Measurements from ENCODE around the gene TPR. TPM values are rescaled to one million over a fixed set of nuclear protein-coding genes. Genes with fewer than 3 reads are reported as not detected.

The TPR gene
- 67.7 TPM for polyA plus RNA-seq (2013)

DNA sequence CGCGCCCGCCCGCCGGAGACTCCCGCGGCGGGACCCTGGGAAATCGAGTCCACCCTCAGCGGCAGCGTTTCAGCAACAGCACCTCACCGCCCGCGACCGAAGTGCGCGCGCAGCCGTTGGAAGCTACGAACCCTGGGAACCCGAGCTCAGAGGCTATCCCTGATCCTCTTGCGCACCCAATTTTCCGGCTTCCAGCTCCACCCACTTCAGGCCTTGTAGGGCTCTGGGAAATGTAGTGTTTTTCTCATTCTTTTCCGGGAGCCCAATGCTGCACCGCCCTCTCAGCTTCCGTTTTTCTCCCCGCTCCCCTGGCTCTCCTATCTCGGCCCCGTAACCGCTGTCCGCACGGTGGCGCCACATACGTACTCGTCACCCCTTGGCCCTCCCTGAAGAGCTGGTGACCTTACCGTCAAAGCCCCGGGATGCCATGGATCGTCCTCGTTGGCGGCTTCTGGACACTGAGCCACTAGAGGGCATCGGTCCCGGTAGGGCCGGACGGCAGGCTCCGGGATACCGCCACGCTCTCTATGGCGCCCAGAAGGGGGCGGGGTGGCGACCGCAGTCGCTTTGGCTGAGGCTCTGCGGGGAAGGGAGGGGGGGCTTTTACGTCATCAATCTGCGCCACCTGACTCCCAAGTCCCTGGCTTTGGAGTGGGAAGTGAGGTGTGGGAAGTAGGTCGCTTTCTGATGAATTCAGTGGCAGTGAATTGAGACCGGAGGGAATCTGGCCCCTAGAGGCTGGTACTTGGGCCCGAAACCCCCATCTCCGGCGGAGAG, at the start of gene TPR, which contains the start of gene ODR4:
TPR (minus strand) TSS at position 102 of the 777 bp plus-strand sequence. CDS start 225 bp downstream, outside the sequence.
ODR4 (plus strand) TSS at position 687 of the 777 bp plus-strand sequence. CDS start 3,948 bp downstream, outside the sequence.
- H3K4me1 ChIP-seq (ENCODE audit: control extremely low read depth in 1 of 4, control insufficient read depth in 4 of 4, insufficient read depth in 4 of 4, low read length in 3 of 4): peaks cover 0 to 29% (median 16%) of the 10 kb centered on the region in 4 experiments
- 0% methylated on average over 55 of the region's 60 CpGs for WGBS (ENCODE audit: insufficient coverage)
- H3K27ac ChIP-seq (ENCODE audit: insufficient read depth in 1 of 2, low read depth in 1 of 2, low read length in 2 of 2, poor library complexity in 1 of 2, severe bottlenecking in 2 of 2): peak within 1 kb of the TSS; percentile 89 to 97
- no peaks in the 10 kb centered on the region for H3K9me3 ChIP-seq (ENCODE audit: control extremely low read depth in 1 of 5, control insufficient read depth in 4 of 5, insufficient read depth in 2 of 5, low read depth in 1 of 5, low read length in 4 of 5)
- H3K27me3 ChIP-seq (replicated peaks in 2 of 5; ENCODE audit: control insufficient read depth in 4 of 5, insufficient read depth in 5 of 5, low read length in 4 of 5): no peaks in the 10 kb centered on the region
- ChIA-PET CTCF (interaction anchor here (0.7 to 2.4 kb wide), 17 partner anchors 8 to 528 kb away, joined by 3 to 20 read pairs (median 3); no protein-coding TSS in a partner anchor), POLR2A (interaction anchor here (0.8 to 1.1 kb wide), 2 partner anchors 19 to 305 kb away, joined by 3 to 4 read pairs; partner anchors contain the start of gene PTGS2)
- DNase-seq: peak; percentile 100
- H3K4me3 ChIP-seq (ENCODE audit: control insufficient read depth in 1 of 7, extremely low read depth in 1 of 7, insufficient read depth in 4 of 7, low read depth in 2 of 7, low read length in 6 of 7): peak within 1 kb of the TSS; percentile 86 to 100 (median 96)
- peaks cover 2 to 28% (median 20%) of the 10 kb centered on the region in 4 experiments for H3K36me3 ChIP-seq (ENCODE audit: control insufficient read depth in 4 of 4, insufficient read depth in 4 of 4, low read length in 3 of 4)

DNA sequence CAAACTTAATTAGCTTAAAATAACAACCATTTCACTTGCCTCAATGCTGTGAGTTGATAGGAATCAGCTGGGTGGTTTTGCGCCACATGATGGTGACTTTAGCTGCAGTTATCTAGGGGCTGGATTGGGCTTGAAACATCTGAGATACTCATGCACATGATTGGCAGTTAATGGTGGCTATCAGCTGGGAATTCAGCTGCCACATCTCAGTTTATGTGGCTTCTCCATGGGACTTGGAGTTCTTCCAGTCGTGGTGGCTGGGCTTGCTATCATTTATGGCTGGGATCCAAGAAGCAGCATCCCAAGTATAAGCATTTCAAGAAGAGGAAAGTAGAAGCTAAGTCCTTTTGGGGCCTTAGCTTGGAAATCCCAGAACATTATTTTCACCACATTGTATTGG, 49.5 kb upstream of the TPR start:
- DNase-seq: no peak
- ChIA-PET POLR2A (no interaction called here), CTCF (interaction anchor here (0.7 kb wide), 1 partner anchor 189 kb away, joined by 3 read pairs; no protein-coding TSS in a partner anchor)
- 100% methylated on average over 2 of the region's 2 CpGs for WGBS (ENCODE audit: insufficient coverage)
- no peaks in the 10 kb centered on the region for H3K4me1 ChIP-seq (ENCODE audit: control extremely low read depth in 1 of 4, control insufficient read depth in 4 of 4, insufficient read depth in 4 of 4, low read length in 3 of 4)
- H3K27me3 ChIP-seq (replicated peaks in 2 of 5; ENCODE audit: control insufficient read depth in 4 of 5, insufficient read depth in 5 of 5, low read length in 4 of 5): no peaks in the 10 kb centered on the region
- peaks cover 0 to 8% (median 6%) of the 10 kb centered on the region in 4 experiments for H3K36me3 ChIP-seq (ENCODE audit: control insufficient read depth in 4 of 4, insufficient read depth in 4 of 4, low read length in 3 of 4)
- no peak overlapping the region for H3K4me3 ChIP-seq (ENCODE audit: control insufficient read depth in 1 of 7, extremely low read depth in 1 of 7, insufficient read depth in 4 of 7, low read depth in 2 of 7, low read length in 6 of 7)
- peaks cover 0 to 1% (median 0%) of the 10 kb centered on the region in 5 experiments for H3K9me3 ChIP-seq (ENCODE audit: control extremely low read depth in 1 of 5, control insufficient read depth in 4 of 5, insufficient read depth in 2 of 5, low read depth in 1 of 5, low read length in 4 of 5)
- H3K27ac ChIP-seq (ENCODE audit: insufficient read depth in 1 of 2, low read depth in 1 of 2, low read length in 2 of 2, poor library complexity in 1 of 2, severe bottlenecking in 2 of 2): no peak overlapping the region

DNA sequence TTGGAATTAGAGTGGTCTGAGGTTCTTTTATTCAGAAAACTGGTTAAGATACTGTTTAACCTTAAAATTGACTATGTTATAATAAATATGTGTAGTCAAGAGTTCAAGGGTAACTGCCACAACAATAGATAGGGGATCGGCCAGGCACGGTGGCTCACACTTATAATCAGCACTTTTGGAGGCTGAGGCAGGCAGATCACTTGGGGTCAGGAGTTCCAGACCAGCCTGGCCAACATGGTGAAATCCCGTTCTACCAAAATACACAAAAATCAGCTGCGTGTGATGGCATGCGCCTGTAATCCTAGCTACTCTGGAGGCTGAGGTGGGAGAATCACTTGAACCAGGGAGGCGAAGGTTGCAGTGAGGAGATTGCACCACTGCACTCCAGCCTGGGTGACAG, 46.4 kb upstream of the TPR start:
- Histone ChIP-seq H3K27me3 (replicated peaks in 2 of 5; ENCODE audit: control insufficient read depth in 4 of 5, insufficient read depth in 5 of 5, low read length in 4 of 5) (no peaks in the 10 kb centered on the region), H3K4me1 (ENCODE audit: control extremely low read depth in 1 of 4, control insufficient read depth in 4 of 4, insufficient read depth in 4 of 4, low read length in 3 of 4) (no peaks in the 10 kb centered on the region), H3K4me3 (ENCODE audit: control insufficient read depth in 1 of 7, extremely low read depth in 1 of 7, insufficient read depth in 4 of 7, low read depth in 2 of 7, low read length in 6 of 7) (no peak overlapping the region), H3K27ac (ENCODE audit: insufficient read depth in 1 of 2, low read depth in 1 of 2, low read length in 2 of 2, poor library complexity in 1 of 2, severe bottlenecking in 2 of 2) (no peak overlapping the region), H3K9me3 (ENCODE audit: control extremely low read depth in 1 of 5, control insufficient read depth in 4 of 5, insufficient read depth in 2 of 5, low read depth in 1 of 5, low read length in 4 of 5) (no peaks in the 10 kb centered on the region), H3K36me3 (ENCODE audit: control insufficient read depth in 4 of 4, insufficient read depth in 4 of 4, low read length in 3 of 4) (peaks cover 7 to 15% (median 9%) of the 10 kb centered on the region in 4 experiments)
- ChIA-PET POLR2A (no interaction called here), CTCF (interaction anchor here (1.3 kb wide), 1 partner anchor 46 kb away, joined by 3 read pairs; the partner anchor contains the start of gene TPR)
- 98% methylated on average over 6 of the region's 6 CpGs for WGBS (ENCODE audit: insufficient coverage)
- no peak for DNase-seq

DNA sequence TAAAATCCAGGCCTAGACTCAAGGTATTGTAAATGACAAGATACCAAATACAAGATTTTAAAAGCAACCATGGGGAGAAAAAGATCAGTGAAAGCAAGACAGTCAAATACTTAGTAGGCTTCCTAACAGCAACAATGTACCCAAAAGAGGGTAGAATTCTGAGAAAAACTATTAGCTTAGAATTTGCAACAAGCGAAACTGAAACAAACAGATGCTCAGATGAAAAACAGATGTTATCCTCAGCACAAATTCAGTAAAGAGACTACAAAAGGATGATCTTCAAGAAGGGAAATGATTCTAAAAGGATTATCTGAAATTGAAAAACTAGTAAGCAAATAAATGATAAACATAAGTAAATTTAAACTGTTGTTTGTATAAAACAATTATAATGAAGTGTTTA, 45.9 kb upstream of the TPR start:
- 100% methylated on average over 1 of the region's 1 CpG for WGBS (ENCODE audit: insufficient coverage)
- Histone ChIP-seq H3K27ac (ENCODE audit: insufficient read depth in 1 of 2, low read depth in 1 of 2, low read length in 2 of 2, poor library complexity in 1 of 2, severe bottlenecking in 2 of 2) (no peak overlapping the region), H3K4me1 (ENCODE audit: control extremely low read depth in 1 of 4, control insufficient read depth in 4 of 4, insufficient read depth in 4 of 4, low read length in 3 of 4) (no peaks in the 10 kb centered on the region), H3K4me3 (ENCODE audit: control insufficient read depth in 1 of 7, extremely low read depth in 1 of 7, insufficient read depth in 4 of 7, low read depth in 2 of 7, low read length in 6 of 7) (no peak overlapping the region), H3K36me3 (ENCODE audit: control insufficient read depth in 4 of 4, insufficient read depth in 4 of 4, low read length in 3 of 4) (peaks cover 4 to 12% (median 9%) of the 10 kb centered on the region in 4 experiments), H3K9me3 (ENCODE audit: control extremely low read depth in 1 of 5, control insufficient read depth in 4 of 5, insufficient read depth in 2 of 5, low read depth in 1 of 5, low read length in 4 of 5) (no peaks in the 10 kb centered on the region), H3K27me3 (replicated peaks in 2 of 5; ENCODE audit: control insufficient read depth in 4 of 5, insufficient read depth in 5 of 5, low read length in 4 of 5) (no peaks in the 10 kb centered on the region)
- ChIA-PET CTCF (interaction anchor here (1.3 kb wide), 1 partner anchor 46 kb away, joined by 3 read pairs; the partner anchor contains the start of gene TPR), POLR2A (no interaction called here)
- DNase-seq: no peak

DNA sequence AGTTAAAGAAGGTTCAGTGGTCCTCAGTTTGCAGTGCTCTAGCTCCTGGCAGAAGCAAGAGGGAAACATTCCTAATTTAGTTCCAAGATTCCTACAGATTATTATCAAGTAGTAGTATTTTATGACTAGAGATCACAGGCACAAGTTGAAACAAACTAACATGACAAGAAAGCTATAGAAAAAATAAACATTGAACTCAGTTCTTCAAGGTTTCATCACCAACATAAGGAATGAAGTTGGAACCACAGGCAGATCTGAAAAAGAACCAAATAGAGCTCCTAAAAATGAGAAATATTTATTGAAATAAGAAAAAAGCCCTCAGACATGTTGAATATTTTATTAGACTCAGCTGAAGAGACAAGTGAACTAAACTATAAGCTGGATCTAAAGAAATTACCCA, 45.3 kb upstream of the TPR start:
- DNase-seq: no peak
- Histone ChIP-seq H3K36me3 (ENCODE audit: control insufficient read depth in 4 of 4, insufficient read depth in 4 of 4, low read length in 3 of 4) (peaks cover 7 to 16% (median 10%) of the 10 kb centered on the region in 4 experiments), H3K4me1 (ENCODE audit: control extremely low read depth in 1 of 4, control insufficient read depth in 4 of 4, insufficient read depth in 4 of 4, low read length in 3 of 4) (no peaks in the 10 kb centered on the region), H3K4me3 (ENCODE audit: control insufficient read depth in 1 of 7, extremely low read depth in 1 of 7, insufficient read depth in 4 of 7, low read depth in 2 of 7, low read length in 6 of 7) (no peak overlapping the region), H3K27ac (ENCODE audit: insufficient read depth in 1 of 2, low read depth in 1 of 2, low read length in 2 of 2, poor library complexity in 1 of 2, severe bottlenecking in 2 of 2) (no peak overlapping the region), H3K9me3 (ENCODE audit: control extremely low read depth in 1 of 5, control insufficient read depth in 4 of 5, insufficient read depth in 2 of 5, low read depth in 1 of 5, low read length in 4 of 5) (no peaks in the 10 kb centered on the region), H3K27me3 (replicated peaks in 2 of 5; ENCODE audit: control insufficient read depth in 4 of 5, insufficient read depth in 5 of 5, low read length in 4 of 5) (no peaks in the 10 kb centered on the region)
- ChIA-PET CTCF (interaction anchor here (0.8 to 1.3 kb wide), 4 partner anchors 9 to 564 kb away, joined by 3 read pairs; partner anchors contain the start of gene TPR), POLR2A (interaction anchor here (0.7 kb wide), 1 partner anchor 484 kb away, joined by 3 read pairs; no protein-coding TSS in a partner anchor)

DNA sequence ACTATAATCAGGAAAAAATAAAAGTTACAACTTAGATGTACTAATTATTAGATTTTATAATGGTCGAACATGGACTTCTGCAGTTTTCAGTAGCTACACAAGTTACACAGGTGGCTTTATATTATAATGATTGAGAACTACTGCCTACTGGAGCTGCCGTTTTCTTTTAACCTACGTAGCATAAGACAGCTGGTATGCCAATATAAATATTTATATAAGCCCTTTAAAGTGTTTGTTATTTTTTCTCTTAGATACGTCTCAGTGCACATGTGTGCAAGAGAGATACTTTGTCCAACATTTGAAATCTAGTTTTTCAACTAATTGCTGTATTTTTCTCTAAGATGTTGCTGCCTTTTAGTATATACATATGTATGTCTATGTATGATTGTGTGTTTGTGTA, 43.5 kb upstream of the TPR start:
- CTCF ChIA-PET: interaction anchor here (0.9 to 1.0 kb wide), 3 partner anchors 10 to 568 kb away, joined by 3 read pairs; no protein-coding TSS in a partner anchor
- no peaks in the 10 kb centered on the region for H3K4me1 ChIP-seq (ENCODE audit: control extremely low read depth in 1 of 4, control insufficient read depth in 4 of 4, insufficient read depth in 4 of 4, low read length in 3 of 4)
- no peak overlapping the region for H3K27ac ChIP-seq (ENCODE audit: insufficient read depth in 1 of 2, low read depth in 1 of 2, low read length in 2 of 2, poor library complexity in 1 of 2, severe bottlenecking in 2 of 2)
- no peak for DNase-seq
- WGBS (ENCODE audit: insufficient coverage): no CpG with 5 or more reads among the region's 4 CpGs
- POLR2A ChIA-PET: no interaction called here
- no peak overlapping the region for H3K4me3 ChIP-seq (ENCODE audit: control insufficient read depth in 1 of 7, extremely low read depth in 1 of 7, insufficient read depth in 4 of 7, low read depth in 2 of 7, low read length in 6 of 7)
- no peaks in the 10 kb centered on the region for H3K27me3 ChIP-seq (replicated peaks in 2 of 5; ENCODE audit: control insufficient read depth in 4 of 5, insufficient read depth in 5 of 5, low read length in 4 of 5)
- no peaks in the 10 kb centered on the region for H3K9me3 ChIP-seq (ENCODE audit: control extremely low read depth in 1 of 5, control insufficient read depth in 4 of 5, insufficient read depth in 2 of 5, low read depth in 1 of 5, low read length in 4 of 5)
- peaks cover 8 to 16% (median 10%) of the 10 kb centered on the region in 4 experiments for H3K36me3 ChIP-seq (ENCODE audit: control insufficient read depth in 4 of 4, insufficient read depth in 4 of 4, low read length in 3 of 4)

DNA sequence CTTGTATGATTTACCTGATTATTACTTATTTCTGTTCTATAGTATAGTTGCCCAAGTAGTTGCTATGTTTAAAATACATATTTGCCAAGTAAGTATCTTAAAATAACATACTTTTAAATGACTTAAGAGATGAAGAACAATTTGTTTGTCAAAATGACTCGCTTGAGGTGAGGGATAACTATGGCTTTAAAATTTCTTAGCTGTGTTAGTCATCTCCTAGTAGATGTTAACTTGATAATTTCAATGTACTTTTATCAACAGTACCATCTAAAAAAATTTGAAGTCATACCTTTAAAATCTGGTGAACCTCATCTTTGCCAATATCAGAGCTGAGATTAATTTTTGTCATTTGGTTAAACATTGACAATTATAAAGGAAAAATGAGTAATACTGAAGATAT, 38.3 kb upstream of the TPR start:
- Histone ChIP-seq H3K9me3 (ENCODE audit: control extremely low read depth in 1 of 5, control insufficient read depth in 4 of 5, insufficient read depth in 2 of 5, low read depth in 1 of 5, low read length in 4 of 5) (no peaks in the 10 kb centered on the region), H3K4me1 (ENCODE audit: control extremely low read depth in 1 of 4, control insufficient read depth in 4 of 4, insufficient read depth in 4 of 4, low read length in 3 of 4) (no peaks in the 10 kb centered on the region), H3K27ac (ENCODE audit: insufficient read depth in 1 of 2, low read depth in 1 of 2, low read length in 2 of 2, poor library complexity in 1 of 2, severe bottlenecking in 2 of 2) (no peak overlapping the region), H3K36me3 (ENCODE audit: control insufficient read depth in 4 of 4, insufficient read depth in 4 of 4, low read length in 3 of 4) (peaks cover 8 to 23% (median 13%) of the 10 kb centered on the region in 4 experiments), H3K4me3 (ENCODE audit: control insufficient read depth in 1 of 7, extremely low read depth in 1 of 7, insufficient read depth in 4 of 7, low read depth in 2 of 7, low read length in 6 of 7) (no peak overlapping the region), H3K27me3 (replicated peaks in 2 of 5; ENCODE audit: control insufficient read depth in 4 of 5, insufficient read depth in 5 of 5, low read length in 4 of 5) (no peaks in the 10 kb centered on the region)
- DNase-seq: no peak
- POLR2A ChIA-PET: no interaction called here
- WGBS (ENCODE audit: insufficient coverage): no CpG with 5 or more reads among the region's 1 CpG
- CTCF ChIA-PET: interaction anchor here (0.8 kb wide), 1 partner anchor 199 kb away, joined by 3 read pairs; no protein-coding TSS in a partner anchor

All from common myeloid progenitor, CD34-positive (primary cell).